ENCODE results near the gene RAP1GAP. TPM values are rescaled to one million over a fixed set of nuclear protein-coding genes. Genes with fewer than 3 reads are reported as not detected.

RAP1GAP gene
- total and polyA plus RNA-seq, 4 donors, result 8.6 to 23.1 (median 11.3) TPM

- H3K4me3 ChIP-seq (ENCODE audit: low read depth in 1 of 3, low read length in 3 of 3), result no peak overlapping the region
- H3K27me3 ChIP-seq (ENCODE audit: control insufficient read depth in 4 of 4, insufficient read depth in 4 of 4, low read length in 3 of 4), result no peaks in the 10 kb centered on the region
- no peak for DNase-seq (ENCODE audit: low spot score)
- no peaks in the 10 kb centered on the region for H3K9me3 ChIP-seq (ENCODE audit: control insufficient read depth in 4 of 4, low read length in 3 of 4)
- no peak overlapping the region for H3K9ac ChIP-seq (ENCODE audit: low read depth in 1 of 2, low read length in 2 of 2)
- H3K4me1 ChIP-seq (ENCODE audit: control insufficient read depth in 4 of 4, insufficient read depth in 4 of 4, low read length in 3 of 4), result no peaks in the 10 kb centered on the region
- no peak overlapping the region for H3K27ac ChIP-seq (ENCODE audit: low read depth in 1 of 2, low read length in 2 of 2)
- TF ChIP-seq JUND (IDR thresholded peaks at IDR 0.05) (no peak), GABPA (IDR thresholded peaks at IDR 0.05 in 1 of 2, conservative IDR thresholded peaks at IDR 0.05 in 1 of 2) (no peak), SP1 (IDR thresholded peaks at IDR 0.05) (no peak), RAD21 (IDR thresholded peaks at IDR 0.05) (no peak), YY1 (IDR thresholded peaks at IDR 0.05) (no peak), FOXA2 (IDR thresholded peaks at IDR 0.05) (no peak), ATF3 (IDR thresholded peaks at IDR 0.05) (no peak), REST (IDR thresholded peaks at IDR 0.05) (no peak), NR2F2 (IDR thresholded peaks at IDR 0.05) (no peak), FOXA1 (IDR thresholded peaks at IDR 0.05) (no peak), TAF1 (conservative IDR thresholded peaks at IDR 0.05) (no peak), EGR1 (IDR thresholded peaks at IDR 0.05; ENCODE audit: low read depth in 2 of 2) (no peak), HNF4A (conservative IDR thresholded peaks at IDR 0.05) (no peak), RXRA (IDR thresholded peaks at IDR 0.05) (no peak), HNF4G (IDR thresholded peaks at IDR 0.05) (no peak)
- TF ChIP-seq, protein P1, sequence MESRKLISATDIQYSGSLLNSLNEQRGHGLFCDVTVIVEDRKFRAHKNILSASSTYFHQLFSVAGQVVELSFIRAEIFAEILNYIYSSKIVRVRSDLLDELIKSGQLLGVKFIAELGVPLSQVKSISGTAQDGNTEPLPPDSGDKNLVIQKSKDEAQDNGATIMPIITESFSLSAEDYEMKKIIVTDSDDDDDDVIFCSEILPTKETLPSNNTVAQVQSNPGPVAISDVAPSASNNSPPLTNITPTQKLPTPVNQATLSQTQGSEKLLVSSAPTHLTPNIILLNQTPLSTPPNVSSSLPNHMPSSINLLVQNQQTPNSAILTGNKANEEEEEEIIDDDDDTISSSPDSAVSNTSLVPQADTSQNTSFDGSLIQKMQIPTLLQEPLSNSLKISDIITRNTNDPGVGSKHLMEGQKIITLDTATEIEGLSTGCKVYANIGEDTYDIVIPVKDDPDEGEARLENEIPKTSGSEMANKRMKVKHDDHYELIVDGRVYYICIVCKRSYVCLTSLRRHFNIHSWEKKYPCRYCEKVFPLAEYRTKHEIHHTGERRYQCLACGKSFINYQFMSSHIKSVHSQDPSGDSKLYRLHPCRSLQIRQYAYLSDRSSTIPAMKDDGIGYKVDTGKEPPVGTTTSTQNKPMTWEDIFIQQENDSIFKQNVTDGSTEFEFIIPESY (IDR thresholded peaks at IDR 0.05), result no peak
- TF ChIP-seq, protein P2, sequence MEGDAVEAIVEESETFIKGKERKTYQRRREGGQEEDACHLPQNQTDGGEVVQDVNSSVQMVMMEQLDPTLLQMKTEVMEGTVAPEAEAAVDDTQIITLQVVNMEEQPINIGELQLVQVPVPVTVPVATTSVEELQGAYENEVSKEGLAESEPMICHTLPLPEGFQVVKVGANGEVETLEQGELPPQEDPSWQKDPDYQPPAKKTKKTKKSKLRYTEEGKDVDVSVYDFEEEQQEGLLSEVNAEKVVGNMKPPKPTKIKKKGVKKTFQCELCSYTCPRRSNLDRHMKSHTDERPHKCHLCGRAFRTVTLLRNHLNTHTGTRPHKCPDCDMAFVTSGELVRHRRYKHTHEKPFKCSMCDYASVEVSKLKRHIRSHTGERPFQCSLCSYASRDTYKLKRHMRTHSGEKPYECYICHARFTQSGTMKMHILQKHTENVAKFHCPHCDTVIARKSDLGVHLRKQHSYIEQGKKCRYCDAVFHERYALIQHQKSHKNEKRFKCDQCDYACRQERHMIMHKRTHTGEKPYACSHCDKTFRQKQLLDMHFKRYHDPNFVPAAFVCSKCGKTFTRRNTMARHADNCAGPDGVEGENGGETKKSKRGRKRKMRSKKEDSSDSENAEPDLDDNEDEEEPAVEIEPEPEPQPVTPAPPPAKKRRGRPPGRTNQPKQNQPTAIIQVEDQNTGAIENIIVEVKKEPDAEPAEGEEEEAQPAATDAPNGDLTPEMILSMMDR (IDR thresholded peaks at IDR 0.05; ENCODE audit: low read depth, low read length, missing input control), result no peak
- TF ChIP-seq, protein P3, sequence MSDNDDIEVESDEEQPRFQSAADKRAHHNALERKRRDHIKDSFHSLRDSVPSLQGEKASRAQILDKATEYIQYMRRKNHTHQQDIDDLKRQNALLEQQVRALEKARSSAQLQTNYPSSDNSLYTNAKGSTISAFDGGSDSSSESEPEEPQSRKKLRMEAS (IDR thresholded peaks at IDR 0.05), result no peak
- H3K36me3 ChIP-seq (ENCODE audit: control insufficient read depth in 4 of 4, insufficient read depth in 3 of 4, low read depth in 1 of 4, low read length in 3 of 4), result peaks cover 0 to 2% (median 1%) of the 10 kb centered on the region in 4 donors
- 92% methylated on average over 30 of the region's 30 CpGs for WGBS
Measured at GRCh38 chr1:21601278-21602048, 67.7 kb downstream of the RAP1GAP start.

Measured in liver (tissue), 9 donors.